Loucy (cell line): ENCODE data around the gene SERAC1.
A peak's percentile ranks its signal among the peaks of the same experiment; 100 is the strongest.

Experiments
- H2AFZ ChIP-seq: fragments of 200-600 bp; sonication (generic); 2 replicates; pipeline ENCODE4 v1.6.0; 2016; ENCODE audit warnings: antibody characterized with exemption, mild to moderate bottlenecking, low read length, moderate library complexity
- H3F3A ChIP-seq: fragments of 200-600 bp; 2 replicates; pipeline ENCODE4 v1.6.0; 2016; ENCODE audit warnings: antibody characterized with exemption, low read depth, mild to moderate bottlenecking
- H3K27me3 ChIP-seq: fragments of 200-600 bp; sonication (generic); 2 replicates; pipeline ENCODE4 v1.6.1; 2014; ENCODE audit warnings: low read length, mild to moderate bottlenecking; ENCODE audit not compliant: insufficient read depth, poor library complexity, severe bottlenecking
- H3K36me3 ChIP-seq: fragments of 200-600 bp; sonication (generic); 2 replicates; pipeline ENCODE4 v1.6.1; 2016; ENCODE audit warnings: low read length; ENCODE audit not compliant: insufficient read depth
- H3K4me1 ChIP-seq: fragments of 200-600 bp; sonication (generic); 2 replicates; pipeline ENCODE4 v1.5.1; 2014; ENCODE audit warnings: low read length, mild to moderate bottlenecking; ENCODE audit not compliant: insufficient read depth, poor library complexity, severe bottlenecking
- H3K4me2 ChIP-seq: fragments of 200-600 bp; sonication (generic); 2 replicates; pipeline ENCODE4 v1.6.0; 2014; ENCODE audit warnings: antibody characterized with exemption, low read length, low read depth, mild to moderate bottlenecking; ENCODE audit not compliant: poor library complexity, severe bottlenecking
- H3K4me3 ChIP-seq: fragments of 200-600 bp; sonication (generic); 2 replicates; pipeline ENCODE4 v1.5.1; 2014; ENCODE audit warnings: low read length, mild to moderate bottlenecking, mixed read lengths; ENCODE audit not compliant: poor library complexity, severe bottlenecking
- H3K79me2 ChIP-seq: fragments of 200-600 bp; sonication (generic); 2 replicates; pipeline ENCODE4 v1.6.1; 2014; ENCODE audit warnings: low read length; ENCODE audit not compliant: insufficient read depth
- H3K9ac ChIP-seq: fragments of 200-600 bp; sonication (generic); 2 replicates; pipeline ENCODE4 v1.6.0; 2014; ENCODE audit warnings: mild to moderate bottlenecking, low read depth, low read length, moderate library complexity; ENCODE audit not compliant: poor library complexity, severe bottlenecking
- H3K9me2 ChIP-seq: fragments of 200-600 bp; sonication (generic); replicated peaks from 2 replicates; pipeline ENCODE4 v1.6.1; 2016; ENCODE audit warnings: low read depth, low read length, mixed read lengths
- H3K9me3 ChIP-seq: fragments of 200-600 bp; sonication (generic); 2 replicates; pipeline ENCODE4 v1.6.1; 2014; ENCODE audit warnings: mild to moderate bottlenecking, antibody characterized with exemption, low read length, low read depth; ENCODE audit not compliant: insufficient read depth
- H4K20me1 ChIP-seq: fragments of 200-600 bp; sonication (generic); 2 replicates; pipeline ENCODE4 v1.6.0; 2014; ENCODE audit warnings: antibody characterized with exemption, low read length, mild to moderate bottlenecking; ENCODE audit not compliant: insufficient read depth, poor library complexity, severe bottlenecking
- CTCF ChIP-seq: fragments of 200-600 bp; sonication (generic); conservative IDR thresholded peaks from 2 replicates; pipeline ENCODE4 v1.5.1; 2014; ENCODE audit warnings: mild to moderate bottlenecking, antibody characterized with exemption, low read length
- EZH2phosphoT487 ChIP-seq: fragments of 200-600 bp; IDR thresholded peaks from 2 replicates; pipeline ENCODE4 v1.6.1; 2018; ENCODE audit warnings: antibody characterized with exemption, mild to moderate bottlenecking, moderate library complexity, borderline replicate concordance

Gene SERAC1

GRCh38 chr6:158205169-158205944, 37.3 kb upstream of the SERAC1 start:
- no peaks in the 10 kb centered on the region for H3K79me2 ChIP-seq
- H3K4me3 ChIP-seq: no peak overlapping the region
- H3K36me3 ChIP-seq: no peaks in the 10 kb centered on the region
- no peak overlapping the region for H2AFZ ChIP-seq
- no peaks in the 10 kb centered on the region for H3K9me3 ChIP-seq
- no peaks in the 10 kb centered on the region for H4K20me1 ChIP-seq
- no peaks in the 10 kb centered on the region for H3K27me3 ChIP-seq
- TF ChIP-seq EZH2phosphoT487 (no peak), CTCF (peak; percentile 62)
- no peak overlapping the region for H3K9ac ChIP-seq
- H3K4me2 ChIP-seq: no peak overlapping the region
- no peaks in the 10 kb centered on the region for H3K9me2 ChIP-seq
- no peaks in the 10 kb centered on the region for H3F3A ChIP-seq
- peaks cover 11% of the 10 kb centered on the region for H3K4me1 ChIP-seq

- TF ChIP-seq EZH2phosphoT487 (no peak), CTCF (no peak)
- no peaks in the 10 kb centered on the region for H3K9me3 ChIP-seq
- H3K4me1 ChIP-seq: peaks cover 11% of the 10 kb centered on the region
- H3K9ac ChIP-seq: no peak overlapping the region
- H3K79me2 ChIP-seq: no peaks in the 10 kb centered on the region
- no peaks in the 10 kb centered on the region for H3F3A ChIP-seq
- no peak overlapping the region for H3K4me2 ChIP-seq
- H3K36me3 ChIP-seq: no peaks in the 10 kb centered on the region
- no peaks in the 10 kb centered on the region for H3K27me3 ChIP-seq
- H2AFZ ChIP-seq: no peak overlapping the region
- H4K20me1 ChIP-seq: no peaks in the 10 kb centered on the region
- H3K4me3 ChIP-seq: no peak overlapping the region
- H3K9me2 ChIP-seq: no peaks in the 10 kb centered on the region
Observed at GRCh38 chr6:158198461-158198860, 30.4 kb upstream of the SERAC1 start.

- no peaks in the 10 kb centered on the region for H3F3A ChIP-seq
- no peaks in the 10 kb centered on the region for H4K20me1 ChIP-seq
- H3K9me2 ChIP-seq: no peaks in the 10 kb centered on the region
- no peak overlapping the region for H3K4me2 ChIP-seq
- no peak overlapping the region for H2AFZ ChIP-seq
- no peaks in the 10 kb centered on the region for H3K79me2 ChIP-seq
- H3K9me3 ChIP-seq: no peaks in the 10 kb centered on the region
- no peak overlapping the region for H3K9ac ChIP-seq
- no peak overlapping the region for H3K4me3 ChIP-seq
- TF ChIP-seq EZH2phosphoT487 (no peak), CTCF (no peak)
- H3K4me1 ChIP-seq: no peaks in the 10 kb centered on the region
- H3K27me3 ChIP-seq: no peaks in the 10 kb centered on the region
- peaks cover 9% of the 10 kb centered on the region; the same call in 1 of the 2 replicates for H3K36me3 ChIP-seq
Observed at GRCh38 chr6:158194487-158195280, 26.6 kb upstream of the SERAC1 start.
